Suprapubic skin (tissue), 4 donors: Measurements from ENCODE around the gene OSBPL9.

ENCODE experiments used
- EP300 ChIP-seq: sonication (generic); formaldehyde crosslinking; IDR thresholded peaks from one replicate; pipeline ENCODE4 v1.6.1; 2017; ENCODE audit warnings: antibody characterized with exemption
- POLR2A ChIP-seq, 2 donors: fragments of 450-650 bp; IDR thresholded peaks; one replicate each; pipeline ENCODE4 v1.6.1; 2017; ENCODE audit warnings: antibody characterized with exemption in 2 of 2, mild to moderate bottlenecking in 2 of 2, moderate library complexity in 2 of 2
- POLR2AphosphoS5 ChIP-seq, 3 donors: sonication (generic); formaldehyde crosslinking; IDR thresholded peaks; one replicate each; pipeline ENCODE4 v1.6.1; 2017; ENCODE audit warnings: antibody characterized with exemption in 3 of 3
- TF ChIP-seq, protein P1 (sequence below), 2 donors: fragments of 200-600 bp in 1 of 2; fragments of 450-650 bp in 1 of 2; sonication (generic) in 1 of 2; IDR thresholded peaks; one replicate each; pipeline ENCODE4 v1.5.1; 2016 to 2019; ENCODE audit warnings: antibody characterized with exemption in 2 of 2, mild to moderate bottlenecking in 1 of 2, moderate library complexity in 1 of 2

DNA sequence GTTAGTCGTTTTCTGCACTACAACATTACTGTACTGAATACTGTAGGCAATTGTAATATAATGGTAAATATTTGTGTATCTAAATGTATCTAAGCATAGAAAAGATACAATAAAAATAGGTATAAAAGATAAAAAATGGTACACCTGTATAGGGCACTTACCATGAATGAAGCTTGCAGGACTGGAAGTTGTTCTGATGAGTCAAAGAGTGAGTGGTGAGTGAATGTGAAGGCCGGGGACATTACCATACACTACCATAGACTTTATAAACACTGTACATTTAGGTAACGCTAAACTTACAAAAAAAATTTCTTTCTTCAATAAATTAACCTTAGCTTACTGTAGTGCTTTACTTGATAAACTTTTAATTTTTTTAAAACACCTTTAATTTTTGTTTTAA is 13.5 kb downstream of the OSBPL9 start:
- TF ChIP-seq, protein P1, sequence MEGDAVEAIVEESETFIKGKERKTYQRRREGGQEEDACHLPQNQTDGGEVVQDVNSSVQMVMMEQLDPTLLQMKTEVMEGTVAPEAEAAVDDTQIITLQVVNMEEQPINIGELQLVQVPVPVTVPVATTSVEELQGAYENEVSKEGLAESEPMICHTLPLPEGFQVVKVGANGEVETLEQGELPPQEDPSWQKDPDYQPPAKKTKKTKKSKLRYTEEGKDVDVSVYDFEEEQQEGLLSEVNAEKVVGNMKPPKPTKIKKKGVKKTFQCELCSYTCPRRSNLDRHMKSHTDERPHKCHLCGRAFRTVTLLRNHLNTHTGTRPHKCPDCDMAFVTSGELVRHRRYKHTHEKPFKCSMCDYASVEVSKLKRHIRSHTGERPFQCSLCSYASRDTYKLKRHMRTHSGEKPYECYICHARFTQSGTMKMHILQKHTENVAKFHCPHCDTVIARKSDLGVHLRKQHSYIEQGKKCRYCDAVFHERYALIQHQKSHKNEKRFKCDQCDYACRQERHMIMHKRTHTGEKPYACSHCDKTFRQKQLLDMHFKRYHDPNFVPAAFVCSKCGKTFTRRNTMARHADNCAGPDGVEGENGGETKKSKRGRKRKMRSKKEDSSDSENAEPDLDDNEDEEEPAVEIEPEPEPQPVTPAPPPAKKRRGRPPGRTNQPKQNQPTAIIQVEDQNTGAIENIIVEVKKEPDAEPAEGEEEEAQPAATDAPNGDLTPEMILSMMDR (IDR thresholded peaks at IDR 0.05): no peak
- TF ChIP-seq POLR2A (IDR thresholded peaks at IDR 0.05): no peak
- no peak for TF ChIP-seq POLR2AphosphoS5 (IDR thresholded peaks at IDR 0.05)
- TF ChIP-seq EP300: no peak
